Measurements from ENCODE around the gene ELL. TPM values are rescaled to one million over a fixed set of nuclear protein-coding genes. Genes with fewer than 3 reads are reported as not detected.

The ELL gene
- polyA plus RNA-seq, 1 of the 3 experiments (the other 2 are of a cell fraction): 7.4 TPM

DNA sequence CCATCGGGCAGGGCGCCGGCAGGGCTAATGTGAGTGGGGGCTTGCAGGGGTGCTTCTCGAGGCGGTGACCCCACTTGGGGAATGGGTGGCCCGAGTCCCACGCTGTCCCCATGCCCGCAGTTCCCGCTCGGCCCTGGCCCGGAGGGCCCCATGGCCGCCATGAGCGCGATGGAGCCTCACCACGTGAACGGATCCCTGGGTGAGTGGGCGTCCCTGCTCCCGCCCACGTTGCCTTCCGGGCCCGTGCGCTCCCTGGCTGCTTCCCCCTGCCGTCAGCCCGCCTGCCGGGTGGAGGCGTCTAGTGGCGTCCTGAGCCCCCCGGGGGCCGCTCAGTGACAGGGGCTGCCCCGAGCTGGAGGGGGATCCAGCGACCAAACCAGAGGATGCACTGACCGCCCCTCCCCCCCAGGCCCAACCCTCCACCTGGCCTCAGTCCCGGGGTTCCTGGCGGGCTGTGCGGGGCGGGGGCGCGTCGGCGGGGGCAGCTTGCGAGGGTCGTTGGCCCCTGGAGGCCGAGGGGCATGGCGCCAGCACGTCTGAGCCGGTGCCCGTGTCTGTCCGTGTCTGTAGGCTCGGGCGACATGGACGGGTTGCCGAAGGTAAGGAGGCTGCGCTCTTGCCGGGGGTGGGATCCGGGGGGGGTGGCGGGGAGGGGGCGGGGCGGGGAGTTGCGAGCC lies 88.7 kb downstream of the ELL start:
- Histone ChIP-seq H3K4me3 (ENCODE audit: low read depth in 2 of 2, low read length in 1 of 2) (peak overlapping the region in 1 of 2 experiments; percentile 37; a peak in 1 of 4 replicates), H3K27me3 (ENCODE audit: insufficient read depth) (no peaks in the 10 kb centered on the region), H3K9me3 (no peaks in the 10 kb centered on the region), H3K36me3 (replicated peaks in 1 of 2; ENCODE audit: control insufficient read depth in 1 of 2, insufficient read depth in 2 of 2, low read length in 1 of 2) (peaks cover 0 to 11% of the 10 kb centered on the region in 2 experiments), H3K27ac (ENCODE audit: low read depth in 2 of 2, low read length in 1 of 2) (peak overlapping the region in 1 of 2 experiments; percentile 71; a peak in 1 of 4 replicates), H3K79me2 (ENCODE audit: insufficient read depth) (no peaks in the 10 kb centered on the region), H2AFZ (ENCODE audit: low read depth) (no peak overlapping the region), H3F3A (replicated peaks; ENCODE audit: insufficient read depth) (peaks cover 6% of the 10 kb centered on the region), H3K9me2 (no peaks in the 10 kb centered on the region), H3K4me2 (no peak overlapping the region), H4K20me1 (ENCODE audit: insufficient read depth) (no peaks in the 10 kb centered on the region; the same call in 1 of the 2 replicates), H3K9ac (no peak overlapping the region), H3K4me1 (ENCODE audit: control insufficient read depth in 1 of 2, insufficient read depth in 2 of 2, low read depth in 1 of 2, low read length in 1 of 2) (peaks cover 14 to 51% of the 10 kb centered on the region in 2 experiments; a peak in 2 of 4 replicates)
- no peak for TF ChIP-seq TAF1 (IDR thresholded peaks at IDR 0.05; ENCODE audit: borderline replicate concordance, low read depth, low read length)
- DNase-seq: peak; percentile 75
- ChIA-PET POLR2A (interaction anchor here (1.6 to 2.5 kb wide), 2 partner anchors 14 to 152 kb away, joined by 4 to 13 read pairs; partner anchors contain the start of genes JUND and SSBP4), CTCF (interaction anchor here (0.9 kb wide), 1 partner anchor 14 kb away, joined by 4 read pairs; the partner anchor contains the start of gene SSBP4)
- 79% methylated on average over 13 of the region's 59 CpGs for WGBS (ENCODE audit: low lambda C conversion rate)

DNA sequence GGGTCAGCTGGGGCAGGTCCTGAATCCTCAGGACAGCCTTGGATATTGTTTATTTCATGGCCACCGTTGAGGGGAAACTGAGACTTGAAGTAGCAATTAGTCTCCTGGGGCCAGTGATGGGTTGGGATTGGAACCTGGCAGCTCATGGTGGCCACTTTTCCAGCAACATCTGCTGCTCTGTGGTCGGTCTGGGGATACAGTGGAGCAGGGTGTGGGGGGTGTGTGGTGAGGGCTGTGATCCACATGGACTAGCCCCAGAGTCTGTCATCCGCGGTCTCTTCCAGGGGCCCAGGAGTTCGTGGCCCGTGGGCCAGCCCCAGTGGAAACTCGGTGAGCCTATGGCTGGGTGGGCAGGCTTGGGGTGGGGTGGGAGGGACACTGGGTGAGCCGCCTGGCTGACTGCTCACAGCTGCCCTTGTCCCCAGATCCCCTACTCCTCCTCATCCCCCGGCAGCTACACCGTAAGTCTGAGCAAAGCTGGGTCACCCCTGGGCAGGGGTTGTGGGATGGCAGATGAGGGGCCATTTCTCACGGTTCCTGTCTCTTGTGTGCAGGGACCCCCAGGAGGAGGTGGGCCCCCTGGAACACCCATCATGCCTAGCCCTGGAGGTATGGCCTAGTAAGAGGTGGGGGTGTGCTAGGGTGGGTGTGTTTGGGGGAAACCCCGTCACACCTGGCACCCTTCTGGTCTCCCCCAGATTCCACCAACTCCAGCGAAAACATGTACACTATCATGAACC lies 89.4 kb downstream of the ELL start:
- 93% methylated on average over 4 of the region's 13 CpGs for WGBS (ENCODE audit: low lambda C conversion rate)
- H3K4me3 ChIP-seq (ENCODE audit: low read depth in 2 of 2, low read length in 1 of 2): peak overlapping the region in 1 of 2 experiments; percentile 7; a peak in 1 of 4 replicates
- peaks cover 0 to 11% of the 10 kb centered on the region in 2 experiments for H3K36me3 ChIP-seq (replicated peaks in 1 of 2; ENCODE audit: control insufficient read depth in 1 of 2, insufficient read depth in 2 of 2, low read length in 1 of 2)
- H3K27me3 ChIP-seq (ENCODE audit: insufficient read depth): no peaks in the 10 kb centered on the region
- DNase-seq: no peak
- no peaks in the 10 kb centered on the region for H3K9me3 ChIP-seq
- no peak overlapping the region for H3K4me2 ChIP-seq
- H3K9ac ChIP-seq: no peak overlapping the region
- POLR2A ChIA-PET: interaction anchor here (1.6 to 2.5 kb wide), 2 partner anchors 13 to 151 kb away, joined by 4 to 13 read pairs; partner anchors contain the start of genes JUND and SSBP4
- H2AFZ ChIP-seq (ENCODE audit: low read depth): no peak overlapping the region
- no peaks in the 10 kb centered on the region for H3K9me2 ChIP-seq
- no peaks in the 10 kb centered on the region; the same call in 1 of the 2 replicates for H4K20me1 ChIP-seq (ENCODE audit: insufficient read depth)
- peaks cover 5% of the 10 kb centered on the region for H3F3A ChIP-seq (replicated peaks; ENCODE audit: insufficient read depth)
- H3K4me1 ChIP-seq (ENCODE audit: control insufficient read depth in 1 of 2, insufficient read depth in 2 of 2, low read depth in 1 of 2, low read length in 1 of 2): peaks cover 15 to 55% of the 10 kb centered on the region in 2 experiments; a peak in 2 of 4 replicates
- CTCF ChIA-PET: interaction anchor here (0.8 to 1.5 kb wide), 6 partner anchors 9 to 46 kb away, joined by 3 to 5 read pairs (median 3); partner anchors contain the start of genes GDF15 and SSBP4
- TF ChIP-seq, protein P1, sequence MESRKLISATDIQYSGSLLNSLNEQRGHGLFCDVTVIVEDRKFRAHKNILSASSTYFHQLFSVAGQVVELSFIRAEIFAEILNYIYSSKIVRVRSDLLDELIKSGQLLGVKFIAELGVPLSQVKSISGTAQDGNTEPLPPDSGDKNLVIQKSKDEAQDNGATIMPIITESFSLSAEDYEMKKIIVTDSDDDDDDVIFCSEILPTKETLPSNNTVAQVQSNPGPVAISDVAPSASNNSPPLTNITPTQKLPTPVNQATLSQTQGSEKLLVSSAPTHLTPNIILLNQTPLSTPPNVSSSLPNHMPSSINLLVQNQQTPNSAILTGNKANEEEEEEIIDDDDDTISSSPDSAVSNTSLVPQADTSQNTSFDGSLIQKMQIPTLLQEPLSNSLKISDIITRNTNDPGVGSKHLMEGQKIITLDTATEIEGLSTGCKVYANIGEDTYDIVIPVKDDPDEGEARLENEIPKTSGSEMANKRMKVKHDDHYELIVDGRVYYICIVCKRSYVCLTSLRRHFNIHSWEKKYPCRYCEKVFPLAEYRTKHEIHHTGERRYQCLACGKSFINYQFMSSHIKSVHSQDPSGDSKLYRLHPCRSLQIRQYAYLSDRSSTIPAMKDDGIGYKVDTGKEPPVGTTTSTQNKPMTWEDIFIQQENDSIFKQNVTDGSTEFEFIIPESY (IDR thresholded peaks at IDR 0.05; ENCODE audit: borderline replicate concordance, low read depth): no peak
- TF ChIP-seq TAF1 (IDR thresholded peaks at IDR 0.05; ENCODE audit: borderline replicate concordance, low read depth, low read length): no peak
- peak overlapping the region in 1 of 2 experiments; percentile 71; a peak in 1 of 4 replicates for H3K27ac ChIP-seq (ENCODE audit: low read depth in 2 of 2, low read length in 1 of 2)
- H3K79me2 ChIP-seq (ENCODE audit: insufficient read depth): no peaks in the 10 kb centered on the region
